MCF 10A (cell line): ENCODE results near the gene AP1M1. TPM values are rescaled to one million over a fixed set of nuclear protein-coding genes. Genes with fewer than 3 reads are reported as not detected.

Experiments used
- BruUV-seq: library from RNA; stranded (reverse); fragments of 400-500 nt; replicated peaks from 2 replicates; lab custom pipeline; 2021; lab: Mats Ljungman, UMichigan
- CTCF ChIA-PET: fragments of 300-600 bp; sonication (Branson Sonifier 250); formaldehyde crosslinking; extraction: SDS; loops from one replicate; lab custom pipeline; 2021; ENCODE audit warnings: antibody characterized with exemption, inconsistent platforms; lab: Yijun Ruan, JAX
- POLR2A ChIA-PET: fragments of 300-600, 350-650 bp; sonication (Branson Sonifier 250); formaldehyde crosslinking; extraction: SDS; loops from one replicate; lab custom pipeline; 2020; ENCODE audit warnings: antibody characterized with exemption, inconsistent platforms; lab: Yijun Ruan, JAX
- DNase-seq: peaks from one replicate; pipeline ENCODE4 v3.0.0-alpha.2; 2018; ENCODE audit not compliant: unreplicated experiment
- H3K27ac Mint-ChIP-seq: one replicate; pipeline ENCODE4 v1.8.0; 2022; ENCODE audit warnings: mild to moderate bottlenecking, low read depth, mixed read lengths; ENCODE audit not compliant: unreplicated experiment
- H3K27me3 Mint-ChIP-seq: one replicate; pipeline ENCODE4 v1.8.0; 2022; ENCODE audit warnings: mixed read lengths; ENCODE audit not compliant: insufficient read depth, unreplicated experiment
- H3K36me3 Mint-ChIP-seq: one replicate; pipeline ENCODE4 v1.8.0; 2022; ENCODE audit warnings: mild to moderate bottlenecking, moderate library complexity, mixed read lengths; ENCODE audit not compliant: insufficient read depth, unreplicated experiment
- H3K4me1 Mint-ChIP-seq: one replicate; pipeline ENCODE4 v1.8.0; 2022; ENCODE audit warnings: mixed read lengths; ENCODE audit not compliant: insufficient read depth, unreplicated experiment
- H3K4me3 Mint-ChIP-seq: one replicate; pipeline ENCODE4 v1.8.0; 2022; ENCODE audit warnings: mild to moderate bottlenecking, moderate library complexity, mixed read lengths; ENCODE audit not compliant: unreplicated experiment
- H3K9me3 Mint-ChIP-seq: one replicate; pipeline ENCODE4 v1.8.0; 2022; ENCODE audit warnings: mixed read lengths; ENCODE audit not compliant: unreplicated experiment
- CTCF ChIP-seq: fragments of 200-600 bp; IDR thresholded peaks from one replicate; pipeline ENCODE4 v1.8.0; 2022; ENCODE audit warnings: antibody characterized with exemption, mild to moderate bottlenecking; ENCODE audit not compliant: unreplicated experiment
- intact Hi-C: fragments of 100-400 bp; cut with micrococcal nuclease; formaldehyde crosslinking; loops from 2 replicates; pipeline ENCODE4 v1.14.1; 2022
- total RNA-seq: library from RNA; stranded (reverse); gene quantifications from 2 replicates; pipeline ENCODE4 v1.2.3, GENCODE V29; 2022

The AP1M1 gene
- total RNA-seq, 1 experiment from 2014 or later: 53.8 TPM

- no peak overlapping the region for H3K4me3 Mint-ChIP-seq
- POLR2A ChIA-PET: interaction anchor here (0.6 kb wide), 1 partner anchor 9 kb away, joined by 3 read pairs; no protein-coding TSS in a partner anchor
- BruUV-seq: no TSS peak
- TF ChIP-seq CTCF: no peak
- CTCF ChIA-PET: interaction anchor here (0.9 kb wide), 1 partner anchor 18 kb away, joined by 3 read pairs; no protein-coding TSS in a partner anchor
- H3K27ac Mint-ChIP-seq: no peak overlapping the region
- peaks cover 54% of the 10 kb centered on the region for H3K36me3 Mint-ChIP-seq
- no peaks in the 10 kb centered on the region for H3K4me1 Mint-ChIP-seq
- intact Hi-C loops: no loop called here
- no peak for DNase-seq
- H3K9me3 Mint-ChIP-seq: no peaks in the 10 kb centered on the region
- no peaks in the 10 kb centered on the region for H3K27me3 Mint-ChIP-seq
Observed at GRCh38 chr19:16229322-16229641, 31.6 kb downstream of the AP1M1 start.

GRCh38 chr19:16232127-16232526, 34.4 kb downstream of the AP1M1 start:
- CTCF ChIA-PET: no interaction called here
- POLR2A ChIA-PET: no interaction called here
- no peak for DNase-seq
- H3K9me3 Mint-ChIP-seq: no peaks in the 10 kb centered on the region
- H3K27ac Mint-ChIP-seq: no peak overlapping the region
- BruUV-seq: no TSS peak
- no peaks in the 10 kb centered on the region for H3K27me3 Mint-ChIP-seq
- no peak for TF ChIP-seq CTCF
- peaks cover 51% of the 10 kb centered on the region for H3K36me3 Mint-ChIP-seq
- no peaks in the 10 kb centered on the region for H3K4me1 Mint-ChIP-seq
- intact Hi-C loops: no loop called here
- no peak overlapping the region for H3K4me3 Mint-ChIP-seq

GRCh38 chr19:16232568-16232967, 34.9 kb downstream of the AP1M1 start:
- no peak for DNase-seq
- Mint-ChIP-seq H3K27me3 (no peaks in the 10 kb centered on the region), H3K4me1 (no peaks in the 10 kb centered on the region), H3K27ac (no peak overlapping the region), H3K4me3 (no peak overlapping the region), H3K36me3 (peaks cover 51% of the 10 kb centered on the region), H3K9me3 (no peaks in the 10 kb centered on the region)
- POLR2A ChIA-PET: no interaction called here
- intact Hi-C loops: no loop called here
- BruUV-seq: no TSS peak
- CTCF ChIA-PET: no interaction called here
- TF ChIP-seq CTCF: no peak

GRCh38 chr19:16233081-16233776, 35.5 kb downstream of the AP1M1 start:
- intact Hi-C loops: no loop called here
- Mint-ChIP-seq H3K4me3 (no peak overlapping the region), H3K27me3 (no peaks in the 10 kb centered on the region), H3K4me1 (no peaks in the 10 kb centered on the region), H3K9me3 (no peaks in the 10 kb centered on the region), H3K36me3 (peaks cover 51% of the 10 kb centered on the region), H3K27ac (no peak overlapping the region)
- BruUV-seq: no TSS peak
- ChIA-PET POLR2A (no interaction called here), CTCF (interaction anchor here (1.1 kb wide), 1 partner anchor 14 kb away, joined by 3 read pairs; no protein-coding TSS in a partner anchor)
- DNase-seq: no peak
- no peak for TF ChIP-seq CTCF
